CD4-positive, CD25-positive, alpha-beta regulatory T cell (primary cell): Measurements from ENCODE around the gene RNF157. TPM values are rescaled to one million over a fixed set of nuclear protein-coding genes. Genes with fewer than 3 reads are reported as not detected.

ENCODE experiments used
- ATAC-seq, 2 donors: fragments of 150-1000 bp; cut with Tn5 transposase; one replicate each; pipeline ENCODE4 v1.10.0; 2021; ENCODE audit warnings: low read depth in 2 of 2, moderate number of reproducible peaks in 2 of 2, moderate library complexity in 1 of 2
- DNase-seq, 3 donors: peaks; one replicate each; pipeline versions ENCODE4 v3.0.0 to v3.0.0-alpha.2; 2012 to 2022; ENCODE audit warnings: mixed read lengths in 1 of 3
- H3K27ac ChIP-seq: one replicate; pipeline ENCODE4 v1.7.0; 2013; ENCODE audit warnings: mild to moderate bottlenecking, low read length; ENCODE audit not compliant: insufficient read depth, poor library complexity, severe bottlenecking
- H3K27me3 ChIP-seq: one replicate; pipeline ENCODE4 v1.7.0; 2013; ENCODE audit warnings: low read length; ENCODE audit not compliant: control insufficient read depth, insufficient read depth
- H3K36me3 ChIP-seq: one replicate; pipeline ENCODE4 v1.7.0; 2013; ENCODE audit warnings: mild to moderate bottlenecking, low read length, moderate library complexity; ENCODE audit not compliant: control insufficient read depth, insufficient read depth
- H3K4me1 ChIP-seq: 2 replicates; pipeline ENCODE4 v1.7.0; 2013; ENCODE audit warnings: mild to moderate bottlenecking, low read length; ENCODE audit not compliant: insufficient read depth, control insufficient read depth, poor library complexity, severe bottlenecking
- H3K4me3 ChIP-seq: one replicate; pipeline ENCODE4 v1.7.0; 2013; ENCODE audit warnings: low read depth, mild to moderate bottlenecking, low read length, moderate library complexity
- H3K9me3 ChIP-seq, 2 experiments: 1 replicate in 1 of 2; 2 replicates in 1 of 2; pipeline ENCODE4 v1.7.0; 2013; ENCODE audit warnings: low read length in 2 of 2, mild to moderate bottlenecking in 1 of 2, moderate library complexity in 1 of 2; ENCODE audit not compliant: control insufficient read depth in 2 of 2
- H3K27ac Mint-ChIP-seq, 3 donors: one replicate each; pipeline ENCODE4 v1.8.0; 2020 to 2022; ENCODE audit warnings: mild to moderate bottlenecking in 3 of 3, mixed read lengths in 3 of 3, moderate library complexity in 2 of 3
- H3K27me3 Mint-ChIP-seq: one replicate; pipeline ENCODE4 v1.8.0; 2022; ENCODE audit warnings: mild to moderate bottlenecking, mixed read lengths
- H3K36me3 Mint-ChIP-seq: one replicate; pipeline ENCODE4 v1.8.0; 2020; ENCODE audit warnings: mixed read lengths
- H3K4me1 Mint-ChIP-seq, 4 donors: one replicate each; pipeline ENCODE4 v1.8.0; 2020 to 2022; ENCODE audit warnings: mixed read lengths in 4 of 4, mild to moderate bottlenecking in 1 of 4
- H3K4me3 Mint-ChIP-seq, 4 donors: one replicate each; pipeline ENCODE4 v1.8.0; 2020 to 2022; ENCODE audit warnings: mild to moderate bottlenecking in 4 of 4, mixed read lengths in 4 of 4, moderate library complexity in 3 of 4
- H3K9me3 Mint-ChIP-seq, 7 donors: one replicate each; pipeline ENCODE4 v1.8.0; 2020 to 2022; ENCODE audit warnings: mixed read lengths in 7 of 7, mild to moderate bottlenecking in 3 of 7, moderate library complexity in 2 of 7
- polyA plus RNA-seq, 4 donors: library from polyadenylated mRNA; unstranded; fragments of 300-500 nt; fragmentation: Illumina TruSeq; gene quantifications; one replicate each; pipeline ENCODE4 v1.2.3, GENCODE V29; 2021
- total RNA-seq: library from RNA; stranded (reverse); gene quantifications from one replicate; pipeline ENCODE4 v1.2.3, GENCODE V29; 2022

The RNF157 gene
- total and polyA plus RNA-seq, 5 donors from 2014 or later = 3.3 to 17.7 (median 5.1) TPM

- ATAC-seq (no peak), DNase-seq (no peak)
- Histone ChIP-seq H3K9me3 (no peaks in the 10 kb centered on the region), H3K27ac (peak overlapping the region; percentile 79), H3K36me3 (no peaks in the 10 kb centered on the region), H3K4me3 (peak overlapping the region; percentile 18), H3K4me1 (peaks cover 71% of the 10 kb centered on the region), H3K27me3 (no peaks in the 10 kb centered on the region)
- peak overlapping the region in 2 of 4 donors; percentile 72 to 85 for H3K4me3 Mint-ChIP-seq
- H3K4me1 Mint-ChIP-seq = peaks cover 50 to 91% (median 62%) of the 10 kb centered on the region in 4 donors
- H3K27ac Mint-ChIP-seq = peak overlapping the region; percentile 95 to 99 (median 99)
- H3K27me3 Mint-ChIP-seq = peaks cover 4% of the 10 kb centered on the region
- no peaks in the 10 kb centered on the region for H3K9me3 Mint-ChIP-seq
- peaks cover 13% of the 10 kb centered on the region for H3K36me3 Mint-ChIP-seq
Measured at GRCh38 chr17:76197911-76198310, 42.4 kb downstream of the RNF157 start.

- H3K4me1 Mint-ChIP-seq = peaks cover 48 to 93% (median 67%) of the 10 kb centered on the region in 4 donors
- ATAC-seq (no peak), DNase-seq (no peak)
- peaks cover 4% of the 10 kb centered on the region for H3K27me3 Mint-ChIP-seq
- no peaks in the 10 kb centered on the region for H3K9me3 ChIP-seq
- peak overlapping the region in 1 of 4 donors; percentile 72 for H3K4me3 Mint-ChIP-seq
- H3K27ac ChIP-seq = no peak overlapping the region
- H3K36me3 Mint-ChIP-seq = peaks cover 11% of the 10 kb centered on the region
- no peak overlapping the region for H3K4me3 ChIP-seq
- H3K36me3 ChIP-seq = no peaks in the 10 kb centered on the region
- H3K27ac Mint-ChIP-seq = peak overlapping the region; percentile 40 to 92 (median 60)
- H3K27me3 ChIP-seq = no peaks in the 10 kb centered on the region
- peaks cover 84% of the 10 kb centered on the region for H3K4me1 ChIP-seq
- no peaks in the 10 kb centered on the region for H3K9me3 Mint-ChIP-seq
Measured at GRCh38 chr17:76196675-76197074, 43.6 kb downstream of the RNF157 start.

- H3K27ac Mint-ChIP-seq = peak overlapping the region; percentile 56 to 92 (median 84)
- peaks cover 4% of the 10 kb centered on the region for H3K27me3 Mint-ChIP-seq
- peaks cover 87% of the 10 kb centered on the region for H3K4me1 ChIP-seq
- H3K9me3 ChIP-seq = no peaks in the 10 kb centered on the region
- no peaks in the 10 kb centered on the region for H3K36me3 ChIP-seq
- H3K4me1 Mint-ChIP-seq = peaks cover 40 to 96% (median 65%) of the 10 kb centered on the region in 4 donors
- peaks cover 6% of the 10 kb centered on the region for H3K36me3 Mint-ChIP-seq
- H3K27ac ChIP-seq = no peak overlapping the region
- DNase-seq = no peak
- H3K4me3 ChIP-seq = no peak overlapping the region
- no peaks in the 10 kb centered on the region for H3K9me3 Mint-ChIP-seq
- no peaks in the 10 kb centered on the region for H3K27me3 ChIP-seq
- H3K4me3 Mint-ChIP-seq = peak overlapping the region in 1 of 4 donors; percentile 44
- ATAC-seq = no peak
Measured at GRCh38 chr17:76195281-76196096, 44.8 kb downstream of the RNF157 start.

GRCh38 chr17:76193591-76193990, 46.7 kb downstream of the RNF157 start:
- H3K4me3 Mint-ChIP-seq = peak overlapping the region in 3 of 4 donors; percentile 30 to 51 (median 46)
- H3K4me3 ChIP-seq = no peak overlapping the region

GRCh38 chr17:76191896-76192295, 48.4 kb downstream of the RNF157 start:
- ATAC-seq (peak; percentile 87 to 92), DNase-seq (peak; percentile 35 to 96 (median 87))
- H3K27ac ChIP-seq = peak overlapping the region; percentile 89
- H3K9me3 ChIP-seq = no peaks in the 10 kb centered on the region
- Mint-ChIP-seq H3K36me3 (peaks cover 7% of the 10 kb centered on the region), H3K27ac (peak overlapping the region; percentile 59 to 91 (median 84)), H3K27me3 (no peaks in the 10 kb centered on the region), H3K9me3 (peaks cover 0 to 2% (median 0%) of the 10 kb centered on the region in 7 donors), H3K4me3 (peak overlapping the region; percentile 48 to 64 (median 56)), H3K4me1 (peaks cover 30 to 90% (median 54%) of the 10 kb centered on the region in 4 donors)
- peak overlapping the region; percentile 78 for H3K4me3 ChIP-seq
- no peaks in the 10 kb centered on the region for H3K36me3 ChIP-seq
- H3K27me3 ChIP-seq = no peaks in the 10 kb centered on the region
- peaks cover 82% of the 10 kb centered on the region for H3K4me1 ChIP-seq

More at GRCh38 chr17:76193591-76193990, 46.7 kb downstream of the RNF157 start:
- Mint-ChIP-seq H3K4me1 (peaks cover 31 to 92% (median 58%) of the 10 kb centered on the region in 4 donors), H3K36me3 (peaks cover 3% of the 10 kb centered on the region), H3K9me3 (peaks cover 0 to 2% (median 0%) of the 10 kb centered on the region in 7 donors), H3K27me3 (no peaks in the 10 kb centered on the region), H3K27ac (peak overlapping the region; percentile 84 to 91 (median 90))
- H3K27me3 ChIP-seq = no peaks in the 10 kb centered on the region
- no peaks in the 10 kb centered on the region for H3K9me3 ChIP-seq
- no peaks in the 10 kb centered on the region for H3K36me3 ChIP-seq
- H3K4me1 ChIP-seq = peaks cover 87% of the 10 kb centered on the region
- DNase-seq (peak in 1 of 3 donors; percentile 67), ATAC-seq (no peak)
- peak overlapping the region; percentile 89 for H3K27ac ChIP-seq

GRCh38 chr17:76189741-76190140, 50.6 kb downstream of the RNF157 start:
- Mint-ChIP-seq H3K9me3 (peaks cover 0 to 2% (median 0%) of the 10 kb centered on the region in 7 donors), H3K27ac (peak overlapping the region; percentile 93 to 96 (median 96)), H3K36me3 (peaks cover 11% of the 10 kb centered on the region), H3K4me3 (peak overlapping the region in 3 of 4 donors; percentile 56 to 81 (median 75)), H3K27me3 (no peaks in the 10 kb centered on the region), H3K4me1 (peaks cover 30 to 82% (median 52%) of the 10 kb centered on the region in 4 donors)
- ATAC-seq (no peak), DNase-seq (no peak)
- H3K4me1 ChIP-seq = peaks cover 71% of the 10 kb centered on the region
- peak overlapping the region; percentile 56 for H3K27ac ChIP-seq
- no peak overlapping the region for H3K4me3 ChIP-seq
- no peaks in the 10 kb centered on the region for H3K36me3 ChIP-seq
- H3K27me3 ChIP-seq = no peaks in the 10 kb centered on the region
- no peaks in the 10 kb centered on the region for H3K9me3 ChIP-seq

- Histone ChIP-seq H3K27me3 (no peaks in the 10 kb centered on the region), H3K4me1 (peaks cover 69% of the 10 kb centered on the region), H3K27ac (peak overlapping the region; percentile 56), H3K4me3 (peak overlapping the region; percentile 13), H3K36me3 (no peaks in the 10 kb centered on the region), H3K9me3 (no peaks in the 10 kb centered on the region)
- H3K4me3 Mint-ChIP-seq = peak overlapping the region; percentile 56 to 81 (median 66)
- no peak for DNase-seq
- peak overlapping the region; percentile 94 to 96 (median 96) for H3K27ac Mint-ChIP-seq
- peaks cover 11% of the 10 kb centered on the region for H3K36me3 Mint-ChIP-seq
- no peak for ATAC-seq
- H3K4me1 Mint-ChIP-seq = peaks cover 27 to 83% (median 52%) of the 10 kb centered on the region in 4 donors
- H3K27me3 Mint-ChIP-seq = no peaks in the 10 kb centered on the region
- peaks cover 0 to 2% (median 0%) of the 10 kb centered on the region in 7 donors for H3K9me3 Mint-ChIP-seq
Measured at GRCh38 chr17:76189247-76189646, 51.0 kb downstream of the RNF157 start.
